Ascending aorta (tissue), 2 donors: Measurements from ENCODE around the gene OGDH. TPM values are rescaled to one million over a fixed set of nuclear protein-coding genes. Genes with fewer than 3 reads are reported as not detected.
A peak's percentile ranks its signal among the peaks of the same experiment; 100 is the strongest.
"Not testable (repeated sequence)": the region's sequence is repeated elsewhere in the genome, so short reads cannot be mapped to it uniquely, and the experiment has no call there.

Source experiments
- DNase-seq, 2 donors: peaks; one replicate each; pipeline ENCODE4 v3.0.0-alpha.2; 2019; ENCODE audit warnings: low spot score in 2 of 2
- H3K27ac ChIP-seq, 2 donors: fragments of 200-600 bp; sonication (generic); one replicate each; pipeline ENCODE4 v1.5.1; 2016 to 2017; ENCODE audit warnings: mild to moderate bottlenecking in 1 of 2
- H3K27me3 ChIP-seq: fragments of 200-600 bp; sonication (generic); one replicate; pipeline ENCODE4 v1.5.1; 2017
- H3K36me3 ChIP-seq, 2 donors: fragments of 200-600 bp; sonication (generic); one replicate each; pipeline ENCODE4 v1.5.1; 2016
- H3K4me1 ChIP-seq, 2 donors: fragments of 200-600 bp; sonication (generic); one replicate each; pipeline ENCODE4 v1.5.1; 2016 to 2017; ENCODE audit warnings: mild to moderate bottlenecking in 1 of 2
- H3K4me3 ChIP-seq, 2 donors: fragments of 200-600 bp; sonication (generic); one replicate each; pipeline ENCODE4 v1.5.1; 2016 to 2017; ENCODE audit warnings: mild to moderate bottlenecking in 1 of 2
- H3K9me3 ChIP-seq, 2 donors: fragments of 200-600 bp; sonication (generic); one replicate each; pipeline ENCODE4 v1.5.1; 2016
- CTCF ChIP-seq, 3 experiments: fragments of 200-600 bp in 2 of 3; fragments of 450-650 bp in 1 of 3; sonication (generic) in 2 of 3; IDR thresholded peaks; one replicate each; pipeline ENCODE4 v1.5.1; 2016 to 2019; ENCODE audit warnings: antibody characterized with exemption in 3 of 3, mild to moderate bottlenecking in 1 of 3, moderate library complexity in 1 of 3
- intact Hi-C: fragments of 100-400 bp; cut with DNase I; formaldehyde crosslinking; loops from one replicate; pipeline ENCODE4 v1.15.1; 2023
- total RNA-seq: library from RNA; depleted of rRNA; stranded (reverse); fragments of >200 nt; gene quantifications from one replicate; pipeline ENCODE4 v1.1.0, GENCODE V29; 2016

The OGDH gene
- total RNA-seq, 1 donor from 2014 or later = 117 TPM

GRCh38 chr7:44694766-44695165 is 88.3 kb downstream of the OGDH start:
- H3K27me3 ChIP-seq = no peaks in the 10 kb centered on the region
- no peak for DNase-seq
- intact Hi-C loops = no loop called here
- TF ChIP-seq CTCF (IDR thresholded peaks at IDR 0.05) = no peak
- H3K9me3 ChIP-seq = no peaks in the 10 kb centered on the region
- no peak overlapping the region for H3K4me3 ChIP-seq
- H3K36me3 ChIP-seq = peaks cover 48 to 74% of the 10 kb centered on the region in 2 donors
- no peak overlapping the region for H3K27ac ChIP-seq
- no peaks in the 10 kb centered on the region for H3K4me1 ChIP-seq

GRCh38 chr7:44695756-44696155 is 89.3 kb downstream of the OGDH start:
- Histone ChIP-seq H3K9me3 (no peaks in the 10 kb centered on the region), H3K4me3 (no peak overlapping the region), H3K27me3 (no peaks in the 10 kb centered on the region), H3K36me3 (peaks cover 55 to 79% of the 10 kb centered on the region in 2 donors), H3K27ac (no peak overlapping the region), H3K4me1 (no peaks in the 10 kb centered on the region)
- DNase-seq = no peak
- intact Hi-C loops = no loop called here
- no peak for TF ChIP-seq CTCF (IDR thresholded peaks at IDR 0.05)

- no peaks in the 10 kb centered on the region for H3K27me3 ChIP-seq
- no peak for TF ChIP-seq CTCF (IDR thresholded peaks at IDR 0.05)
- intact Hi-C loops = no loop called here
- H3K4me3 ChIP-seq = no peak overlapping the region
- H3K9me3 ChIP-seq = no peaks in the 10 kb centered on the region
- H3K4me1 ChIP-seq = no peaks in the 10 kb centered on the region
- H3K27ac ChIP-seq = no peak overlapping the region
- H3K36me3 ChIP-seq = peaks cover 65 to 89% of the 10 kb centered on the region in 2 donors
- peak in 1 of 2 donors; percentile 56 for DNase-seq
These were observed 90.3 kb downstream of the OGDH start for GRCh38 chr7:44696728-44697127.

GRCh38 chr7:44697136-44698045 is 91.0 kb downstream of the OGDH start:
- intact Hi-C loops = no loop called here

GRCh38 chr7:44698046-44698580 is 91.7 kb downstream of the OGDH start:
- Histone ChIP-seq H3K4me3 (no peak overlapping the region), H3K27me3 (no peaks in the 10 kb centered on the region), H3K9me3 (no peaks in the 10 kb centered on the region), H3K36me3 (peaks cover 77 to 100% of the 10 kb centered on the region in 2 donors), H3K4me1 (no peaks in the 10 kb centered on the region), H3K27ac (no peak overlapping the region)
- peak in 1 of 2 donors; percentile 45 for DNase-seq
- TF ChIP-seq CTCF (IDR thresholded peaks at IDR 0.05) = no peak
- intact Hi-C loops = no loop called here

More at GRCh38 chr7:44697136-44698045, 91.0 kb downstream of the OGDH start:
- TF ChIP-seq CTCF (IDR thresholded peaks at IDR 0.05) = no peak
- H3K27me3 ChIP-seq = no peaks in the 10 kb centered on the region
- H3K4me3 ChIP-seq = no peak overlapping the region
- H3K36me3 ChIP-seq = peaks cover 72 to 93% of the 10 kb centered on the region in 2 donors
- H3K4me1 ChIP-seq = no peaks in the 10 kb centered on the region
- H3K27ac ChIP-seq = no peak overlapping the region
- no peaks in the 10 kb centered on the region for H3K9me3 ChIP-seq
- peak in 1 of 2 donors; percentile 57 for DNase-seq

GRCh38 chr7:44699598-44699997 is 93.2 kb downstream of the OGDH start:
- H3K27me3 ChIP-seq, H3K27ac ChIP-seq, H3K4me1 ChIP-seq, H3K9me3 ChIP-seq, H3K4me3 ChIP-seq, intact Hi-C loops, DNase-seq: not testable (repeated sequence)
- H3K36me3 ChIP-seq = peaks cover 71 to 95% of the 10 kb centered on the region in 2 donors
